Loucy (cell line): Measurements from ENCODE around the gene PRMT2.

Experiments used
- H2AFZ ChIP-seq: fragments of 200-600 bp; sonication (generic); 2 replicates; pipeline ENCODE4 v1.6.0; 2016; ENCODE audit warnings: antibody characterized with exemption, mild to moderate bottlenecking, low read length, moderate library complexity
- H3F3A ChIP-seq: fragments of 200-600 bp; 2 replicates; pipeline ENCODE4 v1.6.0; 2016; ENCODE audit warnings: antibody characterized with exemption, low read depth, mild to moderate bottlenecking
- H3K27me3 ChIP-seq: fragments of 200-600 bp; sonication (generic); 2 replicates; pipeline ENCODE4 v1.6.1; 2014; ENCODE audit warnings: low read length, mild to moderate bottlenecking; ENCODE audit not compliant: insufficient read depth, poor library complexity, severe bottlenecking
- H3K36me3 ChIP-seq: fragments of 200-600 bp; sonication (generic); 2 replicates; pipeline ENCODE4 v1.6.1; 2016; ENCODE audit warnings: low read length; ENCODE audit not compliant: insufficient read depth
- H3K4me1 ChIP-seq: fragments of 200-600 bp; sonication (generic); 2 replicates; pipeline ENCODE4 v1.5.1; 2014; ENCODE audit warnings: low read length, mild to moderate bottlenecking; ENCODE audit not compliant: insufficient read depth, poor library complexity, severe bottlenecking
- H3K4me2 ChIP-seq: fragments of 200-600 bp; sonication (generic); 2 replicates; pipeline ENCODE4 v1.6.0; 2014; ENCODE audit warnings: antibody characterized with exemption, low read length, low read depth, mild to moderate bottlenecking; ENCODE audit not compliant: poor library complexity, severe bottlenecking
- H3K4me3 ChIP-seq: fragments of 200-600 bp; sonication (generic); 2 replicates; pipeline ENCODE4 v1.5.1; 2014; ENCODE audit warnings: low read length, mild to moderate bottlenecking, mixed read lengths; ENCODE audit not compliant: poor library complexity, severe bottlenecking
- H3K79me2 ChIP-seq: fragments of 200-600 bp; sonication (generic); 2 replicates; pipeline ENCODE4 v1.6.1; 2014; ENCODE audit warnings: low read length; ENCODE audit not compliant: insufficient read depth
- H3K9ac ChIP-seq: fragments of 200-600 bp; sonication (generic); 2 replicates; pipeline ENCODE4 v1.6.0; 2014; ENCODE audit warnings: mild to moderate bottlenecking, low read depth, low read length, moderate library complexity; ENCODE audit not compliant: poor library complexity, severe bottlenecking
- H3K9me2 ChIP-seq: fragments of 200-600 bp; sonication (generic); replicated peaks from 2 replicates; pipeline ENCODE4 v1.6.1; 2016; ENCODE audit warnings: low read depth, low read length, mixed read lengths
- H3K9me3 ChIP-seq: fragments of 200-600 bp; sonication (generic); 2 replicates; pipeline ENCODE4 v1.6.1; 2014; ENCODE audit warnings: mild to moderate bottlenecking, antibody characterized with exemption, low read length, low read depth; ENCODE audit not compliant: insufficient read depth
- H4K20me1 ChIP-seq: fragments of 200-600 bp; sonication (generic); 2 replicates; pipeline ENCODE4 v1.6.0; 2014; ENCODE audit warnings: antibody characterized with exemption, low read length, mild to moderate bottlenecking; ENCODE audit not compliant: insufficient read depth, poor library complexity, severe bottlenecking
- EZH2phosphoT487 ChIP-seq: fragments of 200-600 bp; IDR thresholded peaks from 2 replicates; pipeline ENCODE4 v1.6.1; 2018; ENCODE audit warnings: antibody characterized with exemption, mild to moderate bottlenecking, moderate library complexity, borderline replicate concordance
- TF ChIP-seq, protein P1 (sequence below): fragments of 200-600 bp; sonication (generic); conservative IDR thresholded peaks from 2 replicates; pipeline ENCODE4 v1.5.1; 2014; ENCODE audit warnings: mild to moderate bottlenecking, antibody characterized with exemption, low read length

PRMT2 gene

DNA sequence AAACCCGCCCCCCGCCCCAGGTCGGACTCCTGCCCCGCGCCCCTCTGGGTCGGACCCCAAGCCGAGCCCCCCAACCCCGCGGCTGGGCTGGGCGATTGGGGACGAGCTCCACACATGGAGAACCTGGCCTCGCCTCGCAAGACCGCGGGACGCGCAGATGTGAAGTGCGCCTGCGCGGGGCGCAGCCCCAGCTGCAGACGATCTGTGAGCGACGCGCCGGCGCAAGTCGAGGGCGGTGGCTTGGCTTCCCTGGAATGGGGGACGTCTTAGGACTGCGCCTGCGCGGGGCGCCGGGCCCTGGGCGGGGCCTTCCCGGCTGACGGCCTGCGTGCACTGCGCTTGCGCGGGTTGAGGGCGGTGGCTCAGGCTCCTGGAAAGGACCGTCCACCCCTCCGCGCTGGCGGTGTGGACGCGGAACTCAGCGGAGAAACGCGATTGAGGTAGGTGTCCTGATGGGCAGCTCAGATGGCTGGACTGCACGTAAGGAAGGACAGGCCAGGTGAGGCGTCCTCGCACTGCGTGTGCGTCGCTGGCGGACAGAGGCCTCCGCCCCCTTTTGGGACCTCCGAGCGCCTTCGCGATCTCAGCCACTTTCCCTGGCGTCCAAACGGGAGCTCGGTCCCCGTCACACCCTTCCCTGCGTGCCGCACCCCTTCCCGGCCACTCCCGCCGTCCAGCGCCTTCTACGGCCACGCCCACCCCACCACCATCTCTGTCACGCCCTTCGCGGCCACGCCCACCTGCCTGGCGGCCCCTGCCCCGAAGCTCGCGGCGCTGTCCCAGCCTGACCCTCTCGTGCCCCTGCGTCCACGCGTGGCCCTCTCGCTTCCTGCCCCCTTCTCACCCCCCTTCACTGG is at the start of gene PRMT2:
Gene PRMT2, plus strand, starts transcription at position 351 of the 857 bp plus-strand sequence. CDS start 1,278 bp downstream, outside the sequence.
- Histone ChIP-seq H4K20me1 (peaks cover 28% of the 10 kb centered on the region), H3K9ac (peak within 1 kb of the TSS; percentile 92), H3K36me3 (no peaks in the 10 kb centered on the region), H3K9me3 (no peaks in the 10 kb centered on the region), H3F3A (peaks cover 3% of the 10 kb centered on the region; the same call in 1 of the 2 replicates), H2AFZ (peak within 1 kb of the TSS; percentile 91), H3K27me3 (no peaks in the 10 kb centered on the region), H3K4me3 (peak within 1 kb of the TSS; percentile 90), H3K4me1 (peaks cover 59% of the 10 kb centered on the region), H3K79me2 (peaks cover 25% of the 10 kb centered on the region), H3K4me2 (peak within 1 kb of the TSS; percentile 90), H3K9me2 (no peaks in the 10 kb centered on the region)
- TF ChIP-seq EZH2phosphoT487 = no peak
- TF ChIP-seq, protein P1, sequence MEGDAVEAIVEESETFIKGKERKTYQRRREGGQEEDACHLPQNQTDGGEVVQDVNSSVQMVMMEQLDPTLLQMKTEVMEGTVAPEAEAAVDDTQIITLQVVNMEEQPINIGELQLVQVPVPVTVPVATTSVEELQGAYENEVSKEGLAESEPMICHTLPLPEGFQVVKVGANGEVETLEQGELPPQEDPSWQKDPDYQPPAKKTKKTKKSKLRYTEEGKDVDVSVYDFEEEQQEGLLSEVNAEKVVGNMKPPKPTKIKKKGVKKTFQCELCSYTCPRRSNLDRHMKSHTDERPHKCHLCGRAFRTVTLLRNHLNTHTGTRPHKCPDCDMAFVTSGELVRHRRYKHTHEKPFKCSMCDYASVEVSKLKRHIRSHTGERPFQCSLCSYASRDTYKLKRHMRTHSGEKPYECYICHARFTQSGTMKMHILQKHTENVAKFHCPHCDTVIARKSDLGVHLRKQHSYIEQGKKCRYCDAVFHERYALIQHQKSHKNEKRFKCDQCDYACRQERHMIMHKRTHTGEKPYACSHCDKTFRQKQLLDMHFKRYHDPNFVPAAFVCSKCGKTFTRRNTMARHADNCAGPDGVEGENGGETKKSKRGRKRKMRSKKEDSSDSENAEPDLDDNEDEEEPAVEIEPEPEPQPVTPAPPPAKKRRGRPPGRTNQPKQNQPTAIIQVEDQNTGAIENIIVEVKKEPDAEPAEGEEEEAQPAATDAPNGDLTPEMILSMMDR = no peak; the same call in 1 of the 2 replicates

DNA sequence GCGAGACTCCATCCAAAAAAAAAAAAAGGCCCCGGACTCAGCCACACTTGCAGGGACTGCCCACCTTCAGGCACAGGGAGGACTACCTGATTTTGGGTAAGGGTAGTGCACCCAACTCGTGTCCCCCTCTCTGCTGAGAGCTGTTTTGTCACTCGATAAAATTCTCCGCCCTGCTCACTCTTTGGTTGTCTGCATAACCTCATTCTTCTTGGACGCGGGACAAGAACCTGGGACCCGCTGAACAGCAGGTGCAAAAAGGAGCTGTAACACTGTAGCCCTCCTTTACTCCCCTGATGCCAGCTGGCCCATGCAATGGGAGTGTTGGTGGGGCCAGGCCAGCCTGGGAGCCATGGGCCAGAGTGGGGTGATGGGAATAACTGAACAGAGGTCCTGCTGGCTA is 41.2 kb upstream of the PRMT2 start:
- Histone ChIP-seq H3K4me3 (no peak overlapping the region), H3K9me3 (peaks cover 25% of the 10 kb centered on the region; the same call in 1 of the 2 replicates), H3K27me3 (no peaks in the 10 kb centered on the region), H3K79me2 (no peaks in the 10 kb centered on the region), H3K9ac (no peak overlapping the region), H4K20me1 (no peaks in the 10 kb centered on the region), H3F3A (no peaks in the 10 kb centered on the region), H3K4me2 (no peak overlapping the region), H2AFZ (no peak overlapping the region), H3K4me1 (peaks cover 5% of the 10 kb centered on the region), H3K9me2 (no peaks in the 10 kb centered on the region), H3K36me3 (no peaks in the 10 kb centered on the region)
- no peak for TF ChIP-seq EZH2phosphoT487
- TF ChIP-seq, protein P1 = no peak

DNA sequence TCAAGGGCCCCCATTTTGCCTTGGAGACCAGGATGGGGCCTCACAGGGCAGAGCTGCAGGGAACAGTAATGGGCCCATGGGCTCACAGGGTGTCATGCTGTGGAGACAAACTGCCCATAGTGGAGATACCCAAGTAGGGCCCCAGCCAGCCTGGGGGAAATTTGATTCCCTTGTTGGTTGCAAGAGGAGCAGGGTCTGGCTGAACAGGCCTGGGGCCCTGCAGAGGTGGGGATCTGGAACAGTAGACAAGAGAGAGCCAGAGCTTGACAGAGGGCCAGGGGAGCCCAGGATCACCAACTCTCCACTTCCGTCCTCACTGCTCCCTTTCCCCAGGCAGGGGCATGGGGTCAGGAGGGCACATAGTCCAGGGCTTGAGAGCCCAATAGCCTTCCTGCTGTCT is 39.3 kb upstream of the PRMT2 start:
- Histone ChIP-seq H3K4me2 (no peak overlapping the region), H2AFZ (no peak overlapping the region), H3K4me3 (no peak overlapping the region), H3F3A (no peaks in the 10 kb centered on the region), H3K27me3 (no peaks in the 10 kb centered on the region), H3K9me3 (peaks cover 21% of the 10 kb centered on the region; the same call in 1 of the 2 replicates), H3K9ac (no peak overlapping the region), H4K20me1 (no peaks in the 10 kb centered on the region), H3K9me2 (no peaks in the 10 kb centered on the region), H3K79me2 (no peaks in the 10 kb centered on the region), H3K36me3 (no peaks in the 10 kb centered on the region), H3K4me1 (peaks cover 5% of the 10 kb centered on the region)
- TF ChIP-seq, protein P1 = no peak
- no peak for TF ChIP-seq EZH2phosphoT487
